Hepatocyte (in vitro differentiated cells): ENCODE results near the gene KIF26B. TPM values are rescaled to one million over a fixed set of nuclear protein-coding genes. Genes with fewer than 3 reads are reported as not detected.

Source experiments
- DNase-seq: peaks from one replicate; pipeline ENCODE4 v3.0.0-alpha.2; 2016; ENCODE audit warnings: low spot score
- H2AFZ ChIP-seq: fragments of 200-600 bp; sonication (generic); 2 replicates; pipeline ENCODE4 v1.6.0; 2016; ENCODE audit warnings: antibody characterized with exemption, mild to moderate bottlenecking
- H3K27ac ChIP-seq: fragments of 200-600 bp; sonication (generic); 2 replicates; pipeline ENCODE4 v1.5.1; 2016; ENCODE audit warnings: mild to moderate bottlenecking
- H3K27me3 ChIP-seq: fragments of 200-600 bp; sonication (generic); 2 replicates; pipeline ENCODE4 v1.6.1; 2016
- H3K36me3 ChIP-seq: fragments of 200-600 bp; sonication (generic); replicated peaks from 2 replicates; pipeline ENCODE4 v1.5.1; 2016; ENCODE audit warnings: low read depth; ENCODE audit not compliant: insufficient read depth
- H3K4me1 ChIP-seq: fragments of 200-600 bp; sonication (generic); 2 replicates; pipeline ENCODE4 v1.5.1; 2016; ENCODE audit warnings: mild to moderate bottlenecking, moderate library complexity; ENCODE audit not compliant: insufficient read depth
- H3K4me2 ChIP-seq: fragments of 200-600 bp; sonication (generic); 2 replicates; pipeline ENCODE4 v1.6.0; 2016
- H3K4me3 ChIP-seq: fragments of 200-600 bp; sonication (generic); 2 replicates; pipeline ENCODE4 v1.5.1; 2016; ENCODE audit warnings: mild to moderate bottlenecking
- H3K79me2 ChIP-seq: fragments of 200-600 bp; sonication (generic); 2 replicates; pipeline ENCODE4 v1.6.0; 2017; ENCODE audit warnings: mild to moderate bottlenecking
- H3K9me2 ChIP-seq: fragments of 200-600 bp; sonication (generic); replicated peaks from 2 replicates; pipeline ENCODE4 v1.6.0; 2017; ENCODE audit warnings: mild to moderate bottlenecking; ENCODE audit not compliant: insufficient read depth
- H3K9me3 ChIP-seq: fragments of 200-600 bp; sonication (generic); 2 replicates; pipeline ENCODE4 v1.5.1; 2016; ENCODE audit warnings: low read depth, mild to moderate bottlenecking
- H4K20me1 ChIP-seq: fragments of 200-600 bp; sonication (generic); 2 replicates; pipeline ENCODE4 v1.6.0; 2016; ENCODE audit warnings: mild to moderate bottlenecking; ENCODE audit not compliant: insufficient read depth, poor library complexity, severe bottlenecking
- EZH2 ChIP-seq: fragments of 200-600 bp; sonication (generic); IDR thresholded peaks from 2 replicates; pipeline ENCODE4 v1.6.1; 2016; ENCODE audit warnings: antibody characterized with exemption, mild to moderate bottlenecking, borderline replicate concordance
- EZH2phosphoT487 ChIP-seq: fragments of 200-600 bp; sonication (generic); IDR thresholded peaks from one replicate; pipeline ENCODE4 v1.6.1; 2018; ENCODE audit warnings: antibody characterized with exemption, mild to moderate bottlenecking, low read depth, moderate library complexity; ENCODE audit not compliant: unreplicated experiment, severe bottlenecking
- WGBS: methylation state at CpG from one replicate; pipeline ENCODE4 v1.1.6; 2016; ENCODE audit warnings: low lambda C conversion rate; ENCODE audit errors: missing lambda C conversion rate; 5-methylcytosine and 5-hydroxymethylcytosine counted together
- polyA plus RNA-seq: library from polyadenylated mRNA; unstranded; fragments of >200 nt; fragmentation: Nextera tagmentation; extraction: Ambion mirVana; gene quantifications from 2 replicates; pipeline ENCODE4 v1.2.1, GENCODE V29; 2016
- total RNA-seq: library from RNA; depleted of rRNA; stranded (reverse); fragments of >200 nt; gene quantifications from 2 replicates; pipeline ENCODE4 v1.2.3, GENCODE V29; 2014
- TF ChIP-seq, protein P1 (sequence below): fragments of 200-600 bp; sonication (generic); IDR thresholded peaks from 2 replicates; pipeline ENCODE4 v1.5.1; 2016; ENCODE audit warnings: antibody characterized with exemption, mild to moderate bottlenecking; ENCODE audit not compliant: poor library complexity

The KIF26B gene
- total and polyA plus RNA-seq, 2 experiments from 2014 or later = 12.7 to 21.6 TPM

DNA sequence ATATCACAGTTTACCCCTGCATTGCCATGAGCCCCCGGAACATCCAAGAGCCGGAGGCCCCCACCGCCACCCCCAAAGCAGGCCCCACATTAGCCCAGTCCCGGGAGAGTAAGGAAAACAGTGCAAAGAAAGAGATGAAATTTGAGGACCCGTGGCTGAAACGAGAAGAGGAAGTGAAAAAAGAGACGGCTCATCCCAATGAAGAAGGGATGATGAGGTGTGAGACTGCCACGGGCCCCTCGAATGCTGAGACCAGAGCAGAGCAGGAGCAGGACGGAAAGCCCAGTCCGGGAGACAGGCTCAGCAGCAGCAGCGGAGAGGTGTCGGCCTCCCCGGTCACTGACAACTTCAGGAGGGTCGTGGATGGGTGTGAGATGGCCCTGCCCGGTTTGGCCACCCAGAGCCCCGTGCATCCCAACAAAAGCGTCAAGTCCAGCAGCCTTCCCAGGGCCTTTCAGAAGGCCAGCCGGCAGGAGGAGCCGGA, 532.4 kb downstream of the KIF26B start:
- H3K36me3 ChIP-seq = no peaks in the 10 kb centered on the region
- WGBS = 86% methylated on average over 20 of the region's 20 CpGs
- TF ChIP-seq, protein P1, sequence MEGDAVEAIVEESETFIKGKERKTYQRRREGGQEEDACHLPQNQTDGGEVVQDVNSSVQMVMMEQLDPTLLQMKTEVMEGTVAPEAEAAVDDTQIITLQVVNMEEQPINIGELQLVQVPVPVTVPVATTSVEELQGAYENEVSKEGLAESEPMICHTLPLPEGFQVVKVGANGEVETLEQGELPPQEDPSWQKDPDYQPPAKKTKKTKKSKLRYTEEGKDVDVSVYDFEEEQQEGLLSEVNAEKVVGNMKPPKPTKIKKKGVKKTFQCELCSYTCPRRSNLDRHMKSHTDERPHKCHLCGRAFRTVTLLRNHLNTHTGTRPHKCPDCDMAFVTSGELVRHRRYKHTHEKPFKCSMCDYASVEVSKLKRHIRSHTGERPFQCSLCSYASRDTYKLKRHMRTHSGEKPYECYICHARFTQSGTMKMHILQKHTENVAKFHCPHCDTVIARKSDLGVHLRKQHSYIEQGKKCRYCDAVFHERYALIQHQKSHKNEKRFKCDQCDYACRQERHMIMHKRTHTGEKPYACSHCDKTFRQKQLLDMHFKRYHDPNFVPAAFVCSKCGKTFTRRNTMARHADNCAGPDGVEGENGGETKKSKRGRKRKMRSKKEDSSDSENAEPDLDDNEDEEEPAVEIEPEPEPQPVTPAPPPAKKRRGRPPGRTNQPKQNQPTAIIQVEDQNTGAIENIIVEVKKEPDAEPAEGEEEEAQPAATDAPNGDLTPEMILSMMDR = no peak
- TF ChIP-seq EZH2phosphoT487 (no peak), EZH2 (no peak)

DNA sequence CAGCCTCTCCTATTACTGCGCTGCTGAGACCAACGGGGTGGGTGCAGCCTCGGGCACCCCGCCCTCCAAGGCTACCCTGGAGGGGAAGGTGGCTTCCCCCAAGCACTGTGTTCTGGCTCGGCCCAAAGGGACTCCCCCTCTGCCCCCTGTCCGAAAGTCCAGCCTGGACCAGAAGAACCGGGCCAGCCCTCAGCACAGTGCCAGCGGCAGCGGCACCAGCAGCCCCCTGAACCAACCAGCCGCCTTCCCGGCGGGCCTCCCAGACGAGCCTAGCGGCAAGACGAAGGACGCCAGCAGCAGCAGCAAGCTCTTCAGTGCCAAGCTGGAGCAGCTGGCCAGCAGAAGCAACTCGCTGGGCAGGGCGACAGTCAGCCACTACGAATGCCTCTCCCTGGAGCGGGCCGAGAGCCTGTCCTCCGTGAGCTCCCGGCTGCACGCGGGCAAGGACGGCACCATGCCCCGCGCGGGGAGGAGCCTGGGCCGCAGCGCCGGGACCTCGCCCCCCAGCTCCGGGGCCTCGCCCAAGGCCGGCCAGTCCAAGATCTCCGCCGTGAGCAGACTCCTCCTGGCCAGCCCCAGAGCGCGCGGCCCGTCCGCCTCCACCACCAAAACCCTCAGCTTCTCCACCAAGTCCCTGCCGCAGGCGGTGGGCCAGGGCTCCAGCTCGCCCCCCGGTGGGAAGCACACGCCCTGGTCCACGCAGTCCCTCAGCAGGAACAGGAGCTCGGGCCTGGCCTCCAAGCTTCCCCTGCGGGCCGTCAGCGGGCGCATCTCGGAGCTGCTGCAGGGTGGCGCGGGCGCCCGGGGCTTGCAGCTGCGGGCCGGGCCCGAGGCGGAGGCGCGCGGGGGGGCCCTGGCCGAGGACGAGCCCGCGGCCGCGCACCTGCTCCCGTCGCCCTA, 533.1 kb downstream of the KIF26B start:
- TF ChIP-seq EZH2 (no peak), EZH2phosphoT487 (no peak)
- TF ChIP-seq, protein P1 = no peak
- Histone ChIP-seq H3K79me2 (no peaks in the 10 kb centered on the region), H3K9me2 (no peaks in the 10 kb centered on the region), H2AFZ (no peak overlapping the region), H3K9me3 (no peaks in the 10 kb centered on the region), H4K20me1 (no peaks in the 10 kb centered on the region), H3K4me3 (no peak overlapping the region), H3K4me1 (peaks cover 9% of the 10 kb centered on the region), H3K27ac (no peak overlapping the region), H3K27me3 (no peaks in the 10 kb centered on the region), H3K4me2 (no peak overlapping the region), H3K36me3 (no peaks in the 10 kb centered on the region)
- WGBS = 86% methylated on average over 47 of the region's 74 CpGs
- no peak for DNase-seq

More for the DNA sequence above, 532.4 kb downstream of the KIF26B start:
- no peak for DNase-seq
- Histone ChIP-seq H3K79me2 (no peaks in the 10 kb centered on the region), H3K4me1 (peaks cover 9% of the 10 kb centered on the region), H3K27me3 (no peaks in the 10 kb centered on the region), H3K27ac (no peak overlapping the region), H4K20me1 (no peaks in the 10 kb centered on the region), H3K9me3 (no peaks in the 10 kb centered on the region), H3K4me3 (no peak overlapping the region), H2AFZ (no peak overlapping the region), H3K9me2 (no peaks in the 10 kb centered on the region), H3K4me2 (no peak overlapping the region)

DNA sequence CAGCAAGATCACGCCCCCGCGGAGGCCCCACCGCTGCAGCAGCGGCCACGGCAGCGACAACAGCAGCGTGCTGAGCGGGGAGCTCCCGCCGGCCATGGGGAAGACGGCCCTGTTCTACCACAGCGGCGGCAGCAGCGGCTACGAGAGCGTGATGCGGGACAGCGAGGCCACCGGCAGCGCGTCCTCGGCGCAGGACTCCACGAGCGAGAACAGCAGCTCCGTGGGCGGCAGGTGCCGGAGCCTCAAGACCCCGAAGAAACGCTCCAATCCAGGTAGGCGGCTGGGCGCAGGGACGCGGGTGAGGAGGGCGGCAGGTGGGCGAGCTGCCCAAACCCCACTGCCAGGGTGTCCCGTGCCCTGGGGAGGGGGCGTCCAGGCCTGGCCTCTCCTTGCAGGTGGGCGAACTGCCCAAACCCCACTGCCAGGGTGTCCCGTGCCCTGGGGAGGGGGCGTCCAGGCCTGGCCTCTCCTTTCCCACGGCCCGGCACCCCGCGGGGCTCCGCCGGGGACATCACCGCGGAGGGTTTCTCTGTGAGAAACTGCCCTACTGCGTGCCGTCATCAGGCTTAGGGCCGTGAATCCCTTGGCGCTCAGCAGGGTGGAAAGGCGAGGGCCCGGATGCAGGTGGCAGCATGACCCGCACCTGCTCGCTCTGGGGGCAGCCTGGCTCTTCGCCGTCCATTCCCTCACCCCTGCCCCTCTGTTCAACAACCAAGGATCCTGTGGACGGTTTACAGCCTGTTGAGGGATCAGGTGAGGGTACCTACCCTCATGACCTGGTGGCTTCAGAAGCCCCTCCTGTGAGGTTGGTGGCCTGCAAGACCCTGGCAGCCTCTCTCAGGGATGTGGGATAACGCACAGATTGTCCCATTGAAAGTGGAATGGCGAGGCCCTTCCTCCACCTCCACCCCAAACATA, 534.0 kb downstream of the KIF26B start:
- Histone ChIP-seq H3K9me2 (no peaks in the 10 kb centered on the region), H3K79me2 (no peaks in the 10 kb centered on the region), H3K36me3 (no peaks in the 10 kb centered on the region), H3K4me2 (no peak overlapping the region), H3K4me3 (no peak overlapping the region), H3K9me3 (no peaks in the 10 kb centered on the region), H2AFZ (no peak overlapping the region), H3K27me3 (no peaks in the 10 kb centered on the region), H3K27ac (no peak overlapping the region), H4K20me1 (no peaks in the 10 kb centered on the region), H3K4me1 (peaks cover 3% of the 10 kb centered on the region)
- DNase-seq = no peak
- no peak for TF ChIP-seq EZH2phosphoT487
- TF ChIP-seq, protein P1 = no peak
- no peak for TF ChIP-seq EZH2
- WGBS = 95% methylated on average over 57 of the region's 63 CpGs
